GM12801 (cell line): Measurements from ENCODE around the gene GPSM1.

Experiments
- TF ChIP-seq, protein P1 (sequence below): IDR thresholded peaks from one replicate; pipeline ENCODE4 v1.5.1; 2011; ENCODE audit warnings: control low read depth; ENCODE audit not compliant: insufficient read length; ENCODE audit errors: extremely low read depth

GPSM1 gene

GRCh38 chr9:136393531-136393930, 66.2 kb downstream of the GPSM1 start:
- TF ChIP-seq, protein P1, sequence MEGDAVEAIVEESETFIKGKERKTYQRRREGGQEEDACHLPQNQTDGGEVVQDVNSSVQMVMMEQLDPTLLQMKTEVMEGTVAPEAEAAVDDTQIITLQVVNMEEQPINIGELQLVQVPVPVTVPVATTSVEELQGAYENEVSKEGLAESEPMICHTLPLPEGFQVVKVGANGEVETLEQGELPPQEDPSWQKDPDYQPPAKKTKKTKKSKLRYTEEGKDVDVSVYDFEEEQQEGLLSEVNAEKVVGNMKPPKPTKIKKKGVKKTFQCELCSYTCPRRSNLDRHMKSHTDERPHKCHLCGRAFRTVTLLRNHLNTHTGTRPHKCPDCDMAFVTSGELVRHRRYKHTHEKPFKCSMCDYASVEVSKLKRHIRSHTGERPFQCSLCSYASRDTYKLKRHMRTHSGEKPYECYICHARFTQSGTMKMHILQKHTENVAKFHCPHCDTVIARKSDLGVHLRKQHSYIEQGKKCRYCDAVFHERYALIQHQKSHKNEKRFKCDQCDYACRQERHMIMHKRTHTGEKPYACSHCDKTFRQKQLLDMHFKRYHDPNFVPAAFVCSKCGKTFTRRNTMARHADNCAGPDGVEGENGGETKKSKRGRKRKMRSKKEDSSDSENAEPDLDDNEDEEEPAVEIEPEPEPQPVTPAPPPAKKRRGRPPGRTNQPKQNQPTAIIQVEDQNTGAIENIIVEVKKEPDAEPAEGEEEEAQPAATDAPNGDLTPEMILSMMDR, result no peak

GRCh38 chr9:136394312-136395019, 67.1 kb downstream of the GPSM1 start:
- TF ChIP-seq, protein P1, result no peak

GRCh38 chr9:136395020-136395340, 67.6 kb downstream of the GPSM1 start:
- TF ChIP-seq, protein P1, result no peak

GRCh38 chr9:136395345-136396218, 68.2 kb downstream of the GPSM1 start:
- TF ChIP-seq, protein P1, result no peak

GRCh38 chr9:136396219-136396515, 68.8 kb downstream of the GPSM1 start:
- TF ChIP-seq, protein P1, result no peak

GRCh38 chr9:136397643-136398042, 70.3 kb downstream of the GPSM1 start:
- TF ChIP-seq, protein P1, result no peak

GRCh38 chr9:136398286-136398685, 70.9 kb downstream of the GPSM1 start:
- TF ChIP-seq, protein P1, result no peak
